ENCODE data around the gene MSH3. TPM values are rescaled to one million over a fixed set of nuclear protein-coding genes. Genes with fewer than 3 reads are reported as not detected.

Gene MSH3
- polyA plus RNA-seq, 1 of the 3 experiments (the other 2 are of a cell fraction), result 3.5 TPM

DNA sequence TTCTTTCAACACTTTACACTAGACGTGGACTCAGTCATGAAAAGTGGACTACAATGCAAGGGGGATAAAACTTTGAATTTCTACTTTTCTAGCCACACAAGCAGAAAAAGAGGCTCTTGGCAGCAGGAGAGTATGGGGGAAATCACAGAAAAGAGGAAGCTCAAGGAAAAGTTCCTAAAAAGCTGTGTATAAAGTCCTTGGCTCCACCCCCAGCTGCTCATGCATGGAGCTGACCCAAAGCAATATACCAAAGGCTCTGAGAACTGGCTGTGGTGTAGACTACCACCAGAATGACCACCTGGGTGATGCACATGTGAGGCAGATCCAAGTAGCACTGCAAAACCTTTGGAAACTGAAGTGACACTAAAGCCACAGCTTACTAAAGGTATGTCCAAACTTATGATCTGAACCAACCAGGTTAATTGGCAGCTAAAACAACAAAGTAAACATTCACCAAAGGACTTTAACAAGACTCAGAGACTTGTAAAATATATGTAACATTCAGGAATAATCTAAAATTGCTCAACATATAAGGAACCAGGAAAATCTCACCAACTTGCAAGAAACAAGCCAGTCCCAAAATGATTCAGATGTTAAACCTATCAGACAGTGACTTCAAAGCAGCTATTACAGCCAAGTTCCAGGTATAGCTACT, 250.2 kb downstream of the MSH3 start:
- no peak overlapping the region for H3K9ac ChIP-seq
- H3K9me2 ChIP-seq, result no peaks in the 10 kb centered on the region
- no peaks in the 10 kb centered on the region for H3K4me1 ChIP-seq (ENCODE audit: control insufficient read depth in 1 of 2, insufficient read depth in 2 of 2, low read depth in 1 of 2, low read length in 1 of 2)
- H2AFZ ChIP-seq (ENCODE audit: low read depth), result no peak overlapping the region
- H3K36me3 ChIP-seq (replicated peaks in 1 of 2; ENCODE audit: control insufficient read depth in 1 of 2, insufficient read depth in 2 of 2, low read length in 1 of 2), result no peaks in the 10 kb centered on the region
- POLR2A ChIA-PET, result no interaction called here
- CTCF ChIA-PET, result no interaction called here
- no peak overlapping the region for H3K4me3 ChIP-seq (ENCODE audit: low read depth in 2 of 2, low read length in 1 of 2)
- H3K9me3 ChIP-seq, result no peaks in the 10 kb centered on the region
- TF ChIP-seq, protein P1, sequence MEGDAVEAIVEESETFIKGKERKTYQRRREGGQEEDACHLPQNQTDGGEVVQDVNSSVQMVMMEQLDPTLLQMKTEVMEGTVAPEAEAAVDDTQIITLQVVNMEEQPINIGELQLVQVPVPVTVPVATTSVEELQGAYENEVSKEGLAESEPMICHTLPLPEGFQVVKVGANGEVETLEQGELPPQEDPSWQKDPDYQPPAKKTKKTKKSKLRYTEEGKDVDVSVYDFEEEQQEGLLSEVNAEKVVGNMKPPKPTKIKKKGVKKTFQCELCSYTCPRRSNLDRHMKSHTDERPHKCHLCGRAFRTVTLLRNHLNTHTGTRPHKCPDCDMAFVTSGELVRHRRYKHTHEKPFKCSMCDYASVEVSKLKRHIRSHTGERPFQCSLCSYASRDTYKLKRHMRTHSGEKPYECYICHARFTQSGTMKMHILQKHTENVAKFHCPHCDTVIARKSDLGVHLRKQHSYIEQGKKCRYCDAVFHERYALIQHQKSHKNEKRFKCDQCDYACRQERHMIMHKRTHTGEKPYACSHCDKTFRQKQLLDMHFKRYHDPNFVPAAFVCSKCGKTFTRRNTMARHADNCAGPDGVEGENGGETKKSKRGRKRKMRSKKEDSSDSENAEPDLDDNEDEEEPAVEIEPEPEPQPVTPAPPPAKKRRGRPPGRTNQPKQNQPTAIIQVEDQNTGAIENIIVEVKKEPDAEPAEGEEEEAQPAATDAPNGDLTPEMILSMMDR (IDR thresholded peaks at IDR 0.05), result no peak
- TF ChIP-seq NFIC (IDR thresholded peaks at IDR 0.05; ENCODE audit: borderline replicate concordance) (no peak), RFX5 (IDR thresholded peaks at IDR 0.05; ENCODE audit: low read length) (no peak), REST (IDR thresholded peaks at IDR 0.05; ENCODE audit: low read depth, low read length) (no peak), TEAD4 (IDR thresholded peaks at IDR 0.05; ENCODE audit: borderline replicate concordance, insufficient read depth) (no peak), POLR2AphosphoS5 (IDR thresholded peaks at IDR 0.05; ENCODE audit: low read depth, low read length) (no peak)
- 89% methylated on average over 1 of the region's 1 CpG for WGBS (ENCODE audit: low lambda C conversion rate)
- no peaks in the 10 kb centered on the region for H3K79me2 ChIP-seq (ENCODE audit: insufficient read depth)
- DNase-seq, result no peak
- no peak overlapping the region for H3K27ac ChIP-seq (ENCODE audit: low read depth in 2 of 2, low read length in 1 of 2)
- H3F3A ChIP-seq (replicated peaks; ENCODE audit: insufficient read depth), result no peaks in the 10 kb centered on the region
- no peaks in the 10 kb centered on the region for H4K20me1 ChIP-seq (ENCODE audit: insufficient read depth)
- H3K4me2 ChIP-seq, result no peak overlapping the region
- H3K27me3 ChIP-seq (ENCODE audit: insufficient read depth), result no peaks in the 10 kb centered on the region

DNA sequence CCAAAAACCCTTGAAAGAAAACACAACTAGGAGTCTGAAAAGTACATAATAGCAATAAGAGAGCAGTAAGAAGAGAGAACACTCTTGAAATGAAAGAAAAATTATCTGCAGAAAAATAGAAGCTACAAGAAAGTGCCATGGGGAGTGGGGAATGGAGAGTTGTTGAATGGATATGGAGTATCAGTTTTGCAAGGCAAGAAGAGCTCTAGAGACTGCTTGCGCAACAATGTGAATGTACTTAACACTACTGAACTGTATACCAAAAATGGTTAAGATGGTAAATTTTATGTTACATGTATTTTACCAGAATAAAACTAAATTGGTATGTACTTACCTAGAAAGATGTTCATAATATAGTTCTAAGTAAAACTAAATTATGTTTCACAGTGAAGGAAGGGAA, 251.0 kb downstream of the MSH3 start:
- H3K9ac ChIP-seq, result no peak overlapping the region
- CTCF ChIA-PET, result no interaction called here
- TF ChIP-seq, protein P2, sequence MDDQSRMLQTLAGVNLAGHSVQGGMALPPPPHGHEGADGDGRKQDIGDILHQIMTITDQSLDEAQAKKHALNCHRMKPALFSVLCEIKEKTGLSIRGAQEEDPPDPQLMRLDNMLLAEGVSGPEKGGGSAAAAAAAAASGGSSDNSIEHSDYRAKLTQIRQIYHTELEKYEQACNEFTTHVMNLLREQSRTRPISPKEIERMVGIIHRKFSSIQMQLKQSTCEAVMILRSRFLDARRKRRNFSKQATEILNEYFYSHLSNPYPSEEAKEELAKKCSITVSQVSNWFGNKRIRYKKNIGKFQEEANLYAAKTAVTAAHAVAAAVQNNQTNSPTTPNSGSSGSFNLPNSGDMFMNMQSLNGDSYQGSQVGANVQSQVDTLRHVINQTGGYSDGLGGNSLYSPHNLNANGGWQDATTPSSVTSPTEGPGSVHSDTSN (IDR thresholded peaks at IDR 0.05), result no peak
- TF ChIP-seq RFX5 (IDR thresholded peaks at IDR 0.05; ENCODE audit: low read length) (no peak), TCF12 (IDR thresholded peaks at IDR 0.05) (no peak), TEAD4 (IDR thresholded peaks at IDR 0.05; ENCODE audit: borderline replicate concordance, insufficient read depth) (no peak), SIN3A (IDR thresholded peaks at IDR 0.05; ENCODE audit: borderline replicate concordance, low read depth, low read length) (no peak), MXI1 (IDR thresholded peaks at IDR 0.05; ENCODE audit: low read depth, low read length) (no peak)
- H4K20me1 ChIP-seq (ENCODE audit: insufficient read depth), result no peaks in the 10 kb centered on the region
- H3K4me2 ChIP-seq, result no peak overlapping the region
- no peaks in the 10 kb centered on the region for H3K4me1 ChIP-seq (ENCODE audit: control insufficient read depth in 1 of 2, insufficient read depth in 2 of 2, low read depth in 1 of 2, low read length in 1 of 2)
- H3K4me3 ChIP-seq (ENCODE audit: low read depth in 2 of 2, low read length in 1 of 2), result no peak overlapping the region
- no peak overlapping the region for H2AFZ ChIP-seq (ENCODE audit: low read depth)
- H3K9me2 ChIP-seq, result no peaks in the 10 kb centered on the region
- H3K9me3 ChIP-seq, result no peaks in the 10 kb centered on the region
- no peaks in the 10 kb centered on the region for H3K36me3 ChIP-seq (replicated peaks in 1 of 2; ENCODE audit: control insufficient read depth in 1 of 2, insufficient read depth in 2 of 2, low read length in 1 of 2)
- WGBS (ENCODE audit: low lambda C conversion rate), result 100% methylated on average over 1 of the region's 1 CpG
- no peaks in the 10 kb centered on the region for H3K79me2 ChIP-seq (ENCODE audit: insufficient read depth)
- H3K27ac ChIP-seq (ENCODE audit: low read depth in 2 of 2, low read length in 1 of 2), result no peak overlapping the region
- DNase-seq, result no peak
- no peaks in the 10 kb centered on the region for H3K27me3 ChIP-seq (ENCODE audit: insufficient read depth)
- POLR2A ChIA-PET, result no interaction called here
- no peaks in the 10 kb centered on the region for H3F3A ChIP-seq (replicated peaks; ENCODE audit: insufficient read depth)
